HepG2 (cell line): Measurements from ENCODE around the gene VPS37D. TPM values are rescaled to one million over a fixed set of nuclear protein-coding genes. Genes with fewer than 3 reads are reported as not detected.

ENCODE experiments used
- HDAC2 ChIP-seq: sonication (generic); formaldehyde crosslinking; IDR thresholded peaks from 2 replicates; pipeline ENCODE4 v1.4.0; 2020; ENCODE audit warnings: missing genetic modification reagents
- HMG20A ChIP-seq: IDR thresholded peaks from 2 replicates; pipeline ENCODE4 v1.6.1; 2016; ENCODE audit warnings: borderline replicate concordance
- HMGA1 ChIP-seq: sonication (generic); formaldehyde crosslinking; conservative IDR thresholded peaks from 2 replicates; pipeline ENCODE4 v1.4.0; 2020; ENCODE audit warnings: missing genetic modification reagents
- HNF4A ChIP-seq: sonication (generic); formaldehyde crosslinking; IDR thresholded peaks from 2 replicates; pipeline ENCODE4 v1.4.0; 2020; ENCODE audit warnings: missing genetic modification reagents
- MIER3 ChIP-seq: IDR thresholded peaks from 2 replicates; pipeline ENCODE4 v1.6.1; 2016; ENCODE audit warnings: missing compliant biosample characterization, borderline replicate concordance
- PHF21A ChIP-seq: sonication (generic); formaldehyde crosslinking; IDR thresholded peaks from 2 replicates; pipeline ENCODE4 v1.5.0; 2020; ENCODE audit warnings: mild to moderate bottlenecking, missing genetic modification reagents
- TBL1XR1 ChIP-seq: fragments of 150-350 bp; IDR thresholded peaks from 2 replicates; pipeline ENCODE4 v1.6.1; 2014; ENCODE audit warnings: borderline replicate concordance, low read length; ENCODE audit not compliant: partially characterized antibody
- YEATS2 ChIP-seq: sonication (generic); formaldehyde crosslinking; IDR thresholded peaks from 2 replicates; pipeline ENCODE4 v1.4.0; 2020; ENCODE audit warnings: missing genetic modification reagents, borderline replicate concordance
- ZNF468 ChIP-seq: sonication (generic); formaldehyde crosslinking; IDR thresholded peaks from 2 replicates; pipeline ENCODE4 v1.8.0; 2022; ENCODE audit warnings: mild to moderate bottlenecking, moderate library complexity, missing genetic modification reagents
- ZNF670 ChIP-seq: sonication (generic); formaldehyde crosslinking; IDR thresholded peaks from 2 replicates; pipeline ENCODE4 v1.8.0; 2022; ENCODE audit warnings: mild to moderate bottlenecking, missing genetic modification reagents, borderline replicate concordance
- ZNF678 ChIP-seq: sonication (generic); formaldehyde crosslinking; IDR thresholded peaks from 2 replicates; pipeline ENCODE4 v1.4.0; 2020; ENCODE audit warnings: mild to moderate bottlenecking, missing genetic modification reagents
- ZNF878 ChIP-seq: sonication (generic); formaldehyde crosslinking; IDR thresholded peaks from 2 replicates; pipeline ENCODE4 v1.8.1; 2023; ENCODE audit warnings: mild to moderate bottlenecking, missing genetic modification reagents, moderate library complexity
- polyA plus RNA-seq, 8 experiments: library from polyadenylated mRNA; depleted of rRNA in 3 of 8; stranded (reverse) in 7 of 8; unstranded in 1 of 8; fragments of >200 nt; fragmentation: Illumina TruSeq in 4 of 8; extraction: Trizol in 4 of 8; gene quantifications; 2 replicates each; pipeline versions ENCODE4 v1.2.1 to v1.2.3, GENCODE V29; 2011 to 2016; ENCODE audit warnings: low read depth in 4 of 8, missing spikeins in 1 of 8, mixed read lengths in 1 of 8; ENCODE audit not compliant: insufficient read depth in 1 of 8
- total RNA-seq, 5 experiments: library from RNA; depleted of rRNA; stranded (reverse); fragments of >200 nt; fragmentation: Illumina TruSeq; extraction: Trizol; gene quantifications; 2 replicates each; pipeline ENCODE4 v1.2.3, GENCODE V29; 2016; ENCODE audit warnings: low read depth in 1 of 5
- TF ChIP-seq, protein P1 (sequence below): sonication (generic); formaldehyde crosslinking; IDR thresholded peaks from 2 replicates; pipeline ENCODE4 v1.4.0; 2020; ENCODE audit warnings: mild to moderate bottlenecking, missing genetic modification reagents
- TF ChIP-seq, protein P2 (sequence below): sonication (generic); formaldehyde crosslinking; conservative IDR thresholded peaks from 2 replicates; pipeline ENCODE4 v1.4.0; 2020; ENCODE audit warnings: missing genetic modification reagents
- TF ChIP-seq, protein P3 (sequence below): sonication (generic); formaldehyde crosslinking; IDR thresholded peaks from 2 replicates; pipeline ENCODE4 v1.8.1; 2023; ENCODE audit warnings: mild to moderate bottlenecking, moderate library complexity, missing genetic modification reagents
- TF ChIP-seq, protein P4 (sequence below): sonication (generic); formaldehyde crosslinking; IDR thresholded peaks from 2 replicates; pipeline ENCODE4 v1.8.1; 2023; ENCODE audit warnings: mild to moderate bottlenecking, missing genetic modification reagents
- TF ChIP-seq, protein P5 (sequence below): IDR thresholded peaks from 2 replicates; pipeline ENCODE4 v1.6.1; 2016; ENCODE audit warnings: low read depth, control low read depth
- TF ChIP-seq, protein P6 (sequence below): sonication (generic); formaldehyde crosslinking; IDR thresholded peaks from 2 replicates; pipeline ENCODE4 v1.4.0; 2020; ENCODE audit warnings: missing genetic modification reagents

The VPS37D gene
- total and polyA plus RNA-seq, 2 of the 13 experiments (the other 11 are each of a cell fraction or from before 2014, with no cell fraction given), result 3.8 to 6.3 TPM

DNA sequence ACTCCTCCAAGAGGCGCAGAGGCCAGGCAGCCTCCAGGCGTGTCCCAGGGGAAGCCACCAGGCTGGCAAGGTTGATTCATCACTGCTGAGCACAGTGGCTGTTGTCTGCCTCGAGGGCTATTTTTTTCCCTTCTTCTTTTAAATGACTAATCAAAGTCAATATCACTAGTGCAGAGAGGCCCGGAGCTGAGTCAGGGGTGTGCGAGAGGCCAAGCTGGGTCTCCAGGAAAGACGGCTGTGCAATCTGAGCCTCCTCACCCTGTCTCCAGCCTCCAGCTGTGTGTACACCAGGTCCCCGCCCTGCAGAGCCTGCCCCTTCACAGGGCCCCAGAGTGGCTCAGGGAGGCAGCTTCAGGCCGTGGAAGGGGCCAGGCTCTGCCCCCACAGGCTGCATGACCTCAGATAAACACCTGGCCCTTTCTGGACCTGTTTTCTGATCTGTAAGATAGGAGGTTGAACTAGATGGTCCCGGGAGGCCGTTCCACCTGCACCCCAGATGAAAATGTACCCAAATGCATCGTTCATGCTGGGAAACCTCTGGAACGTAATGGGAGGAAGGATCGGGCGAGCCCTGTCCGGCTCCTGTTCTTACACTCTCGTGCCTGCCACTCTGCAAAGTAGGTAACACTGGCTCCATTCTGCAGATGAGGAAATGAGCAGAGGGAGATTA is 48.2 kb downstream of the VPS37D start (continued):
- TF ChIP-seq, protein P1, sequence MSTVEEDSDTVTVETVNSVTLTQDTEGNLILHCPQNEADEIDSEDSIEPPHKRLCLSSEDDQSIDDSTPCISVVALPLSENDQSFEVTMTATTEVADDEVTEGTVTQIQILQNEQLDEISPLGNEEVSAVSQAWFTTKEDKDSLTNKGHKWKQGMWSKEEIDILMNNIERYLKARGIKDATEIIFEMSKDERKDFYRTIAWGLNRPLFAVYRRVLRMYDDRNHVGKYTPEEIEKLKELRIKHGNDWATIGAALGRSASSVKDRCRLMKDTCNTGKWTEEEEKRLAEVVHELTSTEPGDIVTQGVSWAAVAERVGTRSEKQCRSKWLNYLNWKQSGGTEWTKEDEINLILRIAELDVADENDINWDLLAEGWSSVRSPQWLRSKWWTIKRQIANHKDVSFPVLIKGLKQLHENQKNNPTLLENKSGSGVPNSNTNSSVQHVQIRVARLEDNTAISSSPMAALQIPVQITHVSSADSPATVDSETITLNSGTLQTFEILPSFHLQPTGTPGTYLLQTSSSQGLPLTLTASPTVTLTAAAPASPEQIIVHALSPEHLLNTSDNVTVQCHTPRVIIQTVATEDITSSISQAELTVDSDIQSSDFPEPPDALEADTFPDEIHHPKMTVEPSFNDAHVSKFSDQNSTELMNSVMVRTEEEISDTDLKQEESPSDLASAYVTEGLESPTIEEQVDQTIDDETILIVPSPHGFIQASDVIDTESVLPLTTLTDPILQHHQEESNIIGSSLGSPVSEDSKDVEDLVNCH (CRISPR knock-in tag), result no peak
- TF ChIP-seq, protein P2, sequence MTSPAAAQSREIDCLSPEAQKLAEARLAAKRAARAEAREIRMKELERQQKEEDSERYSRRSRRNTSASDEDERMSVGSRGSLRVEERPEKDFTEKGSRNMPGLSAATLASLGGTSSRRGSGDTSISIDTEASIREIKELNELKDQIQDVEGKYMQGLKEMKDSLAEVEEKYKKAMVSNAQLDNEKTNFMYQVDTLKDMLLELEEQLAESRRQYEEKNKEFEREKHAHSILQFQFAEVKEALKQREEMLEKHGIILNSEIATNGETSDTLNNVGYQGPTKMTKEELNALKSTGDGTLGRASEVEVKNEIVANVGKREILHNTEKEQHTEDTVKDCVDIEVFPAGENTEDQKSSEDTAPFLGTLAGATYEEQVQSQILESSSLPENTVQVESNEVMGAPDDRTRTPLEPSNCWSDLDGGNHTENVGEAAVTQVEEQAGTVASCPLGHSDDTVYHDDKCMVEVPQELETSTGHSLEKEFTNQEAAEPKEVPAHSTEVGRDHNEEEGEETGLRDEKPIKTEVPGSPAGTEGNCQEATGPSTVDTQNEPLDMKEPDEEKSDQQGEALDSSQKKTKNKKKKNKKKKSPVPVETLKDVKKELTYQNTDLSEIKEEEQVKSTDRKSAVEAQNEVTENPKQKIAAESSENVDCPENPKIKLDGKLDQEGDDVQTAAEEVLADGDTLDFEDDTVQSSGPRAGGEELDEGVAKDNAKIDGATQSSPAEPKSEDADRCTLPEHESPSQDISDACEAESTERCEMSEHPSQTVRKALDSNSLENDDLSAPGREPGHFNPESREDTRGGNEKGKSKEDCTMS, result no peak
- no peak for TF ChIP-seq ZNF678
- TF ChIP-seq, protein P3, sequence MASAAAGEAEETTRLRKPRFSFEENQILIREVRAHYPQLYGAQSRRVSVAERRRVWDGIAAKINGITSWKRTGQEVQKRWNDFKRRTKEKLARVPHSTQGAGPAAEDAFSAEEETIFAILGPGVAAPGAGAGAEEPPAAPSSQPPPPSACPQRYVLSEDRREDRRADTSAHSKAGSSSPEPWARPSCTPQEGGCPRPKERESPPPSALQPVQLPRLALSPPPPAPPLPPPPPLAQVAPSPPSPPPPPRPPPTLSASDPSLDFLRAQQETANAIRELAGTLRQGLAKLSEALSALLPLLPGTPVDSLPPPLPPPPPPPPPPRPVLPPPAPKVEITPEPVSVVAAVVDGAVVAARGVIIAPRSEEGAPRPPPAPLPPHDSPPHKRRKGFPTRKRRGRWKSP (CRISPR knock-in tag), result peak; percentile 67
- TF ChIP-seq HNF4A (CRISPR knock-in tag), result peak; percentile 22; the same call in 1 of the 2 replicates
- peak; percentile 58; the same call in 1 of the 2 replicates for TF ChIP-seq ZNF878
- no peak for TF ChIP-seq ZNF468 (CRISPR knock-in tag)
- TF ChIP-seq PHF21A (CRISPR knock-in tag), result peak; percentile 72; the same call in 1 of the 2 replicates
- TF ChIP-seq, protein P4, sequence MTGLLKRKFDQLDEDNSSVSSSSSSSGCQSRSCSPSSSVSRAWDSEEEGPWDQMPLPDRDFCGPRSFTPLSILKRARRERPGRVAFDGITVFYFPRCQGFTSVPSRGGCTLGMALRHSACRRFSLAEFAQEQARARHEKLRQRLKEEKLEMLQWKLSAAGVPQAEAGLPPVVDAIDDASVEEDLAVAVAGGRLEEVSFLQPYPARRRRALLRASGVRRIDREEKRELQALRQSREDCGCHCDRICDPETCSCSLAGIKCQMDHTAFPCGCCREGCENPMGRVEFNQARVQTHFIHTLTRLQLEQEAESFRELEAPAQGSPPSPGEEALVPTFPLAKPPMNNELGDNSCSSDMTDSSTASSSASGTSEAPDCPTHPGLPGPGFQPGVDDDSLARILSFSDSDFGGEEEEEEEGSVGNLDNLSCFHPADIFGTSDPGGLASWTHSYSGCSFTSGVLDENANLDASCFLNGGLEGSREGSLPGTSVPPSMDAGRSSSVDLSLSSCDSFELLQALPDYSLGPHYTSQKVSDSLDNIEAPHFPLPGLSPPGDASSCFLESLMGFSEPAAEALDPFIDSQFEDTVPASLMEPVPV (CRISPR knock-in tag), result no peak
- TF ChIP-seq YEATS2, result peak; percentile 29; the same call in 1 of the 2 replicates
- TF ChIP-seq HMG20A (CRISPR knock-in tag), result peak; percentile 74; the same call in 1 of the 2 replicates
- TF ChIP-seq, protein P5, sequence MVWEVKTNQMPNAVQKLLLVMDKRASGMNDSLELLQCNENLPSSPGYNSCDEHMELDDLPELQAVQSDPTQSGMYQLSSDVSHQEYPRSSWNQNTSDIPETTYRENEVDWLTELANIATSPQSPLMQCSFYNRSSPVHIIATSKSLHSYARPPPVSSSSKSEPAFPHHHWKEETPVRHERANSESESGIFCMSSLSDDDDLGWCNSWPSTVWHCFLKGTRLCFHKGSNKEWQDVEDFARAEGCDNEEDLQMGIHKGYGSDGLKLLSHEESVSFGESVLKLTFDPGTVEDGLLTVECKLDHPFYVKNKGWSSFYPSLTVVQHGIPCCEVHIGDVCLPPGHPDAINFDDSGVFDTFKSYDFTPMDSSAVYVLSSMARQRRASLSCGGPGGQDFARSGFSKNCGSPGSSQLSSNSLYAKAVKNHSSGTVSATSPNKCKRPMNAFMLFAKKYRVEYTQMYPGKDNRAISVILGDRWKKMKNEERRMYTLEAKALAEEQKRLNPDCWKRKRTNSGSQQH (CRISPR knock-in tag), result peak; percentile 64
- TF ChIP-seq HMGA1 (CRISPR knock-in tag), result no peak
- peak; percentile 77; the same call in 1 of the 2 replicates for TF ChIP-seq HDAC2 (CRISPR knock-in tag)
- TF ChIP-seq, protein P6, sequence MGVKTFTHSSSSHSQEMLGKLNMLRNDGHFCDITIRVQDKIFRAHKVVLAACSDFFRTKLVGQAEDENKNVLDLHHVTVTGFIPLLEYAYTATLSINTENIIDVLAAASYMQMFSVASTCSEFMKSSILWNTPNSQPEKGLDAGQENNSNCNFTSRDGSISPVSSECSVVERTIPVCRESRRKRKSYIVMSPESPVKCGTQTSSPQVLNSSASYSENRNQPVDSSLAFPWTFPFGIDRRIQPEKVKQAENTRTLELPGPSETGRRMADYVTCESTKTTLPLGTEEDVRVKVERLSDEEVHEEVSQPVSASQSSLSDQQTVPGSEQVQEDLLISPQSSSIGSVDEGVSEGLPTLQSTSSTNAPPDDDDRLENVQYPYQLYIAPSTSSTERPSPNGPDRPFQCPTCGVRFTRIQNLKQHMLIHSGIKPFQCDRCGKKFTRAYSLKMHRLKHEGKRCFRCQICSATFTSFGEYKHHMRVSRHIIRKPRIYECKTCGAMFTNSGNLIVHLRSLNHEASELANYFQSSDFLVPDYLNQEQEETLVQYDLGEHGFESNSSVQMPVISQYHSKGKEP (CRISPR knock-in tag), result no peak
- peak; percentile 71; the same call in 1 of the 2 replicates for TF ChIP-seq MIER3 (CRISPR knock-in tag)
- TF ChIP-seq TBL1XR1, result no peak
- no peak for TF ChIP-seq ZNF670 (CRISPR knock-in tag)
